NCI-H1048 (cell line): ENCODE measurements around the gene PRKG1.
"Not testable (repeated sequence)": the region's sequence is repeated elsewhere in the genome, so short reads cannot be mapped to it uniquely, and the experiment has no call there.

Experiments used
- DNase-seq: peaks from one replicate; lab custom pipeline; 2025; lab: John Stamatoyannopoulos, UW

The PRKG1 gene

DNA sequence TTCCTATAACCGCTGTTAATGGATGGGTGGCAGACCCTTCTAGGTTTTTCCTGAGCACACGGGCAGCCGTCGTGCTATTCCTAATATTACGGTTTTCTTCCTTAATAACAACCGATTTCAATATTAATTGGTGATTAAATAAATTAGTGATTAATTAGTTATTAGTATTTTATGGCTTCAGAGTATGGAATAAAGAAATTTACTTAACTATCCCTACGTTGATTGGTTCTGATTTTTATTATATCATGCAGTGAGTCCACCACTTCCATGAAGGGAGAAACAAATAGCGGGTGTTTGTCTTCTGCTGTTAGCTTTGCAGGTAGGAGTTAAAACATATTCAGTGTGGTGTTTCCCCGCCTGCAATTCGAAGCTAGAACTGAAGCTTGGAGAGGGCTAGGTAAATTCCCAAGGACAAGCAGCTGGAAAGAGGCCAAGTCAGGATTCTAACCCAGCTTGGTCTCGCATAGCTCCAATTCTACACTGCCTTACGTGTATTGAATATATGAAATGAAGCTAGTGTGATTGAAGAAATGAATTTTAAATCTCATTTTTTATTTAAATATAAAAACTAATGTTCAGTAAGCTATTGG is 626.0 kb downstream of the PRKG1 start:
- no peak for DNase-seq

DNA sequence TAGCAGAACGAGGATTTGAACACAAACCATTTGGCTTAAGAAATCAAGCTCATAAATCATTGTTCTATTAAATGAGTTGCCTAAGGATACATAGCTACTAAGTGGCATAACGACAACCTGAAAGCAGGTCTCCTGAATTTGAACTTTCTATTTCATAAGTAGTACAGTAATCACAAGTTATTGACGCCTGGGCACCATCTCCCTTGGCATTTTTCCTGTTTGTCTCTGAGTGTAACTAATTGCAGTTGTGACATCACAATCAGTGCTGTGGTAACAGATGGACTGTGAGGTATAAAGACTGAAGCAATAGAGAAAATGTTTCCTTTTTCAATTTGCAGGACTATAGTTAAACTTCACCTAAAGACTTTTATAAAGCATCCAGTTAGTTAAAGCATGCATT is 631.5 kb downstream of the PRKG1 start:
- DNase-seq, result no peak

- no peak for DNase-seq
These were observed 631.9 kb downstream of the PRKG1 start for GRCh38 chr10:51706225-51706624.

- DNase-seq, result no peak
These were observed 633.1 kb downstream of the PRKG1 start for GRCh38 chr10:51707392-51707791.

DNA sequence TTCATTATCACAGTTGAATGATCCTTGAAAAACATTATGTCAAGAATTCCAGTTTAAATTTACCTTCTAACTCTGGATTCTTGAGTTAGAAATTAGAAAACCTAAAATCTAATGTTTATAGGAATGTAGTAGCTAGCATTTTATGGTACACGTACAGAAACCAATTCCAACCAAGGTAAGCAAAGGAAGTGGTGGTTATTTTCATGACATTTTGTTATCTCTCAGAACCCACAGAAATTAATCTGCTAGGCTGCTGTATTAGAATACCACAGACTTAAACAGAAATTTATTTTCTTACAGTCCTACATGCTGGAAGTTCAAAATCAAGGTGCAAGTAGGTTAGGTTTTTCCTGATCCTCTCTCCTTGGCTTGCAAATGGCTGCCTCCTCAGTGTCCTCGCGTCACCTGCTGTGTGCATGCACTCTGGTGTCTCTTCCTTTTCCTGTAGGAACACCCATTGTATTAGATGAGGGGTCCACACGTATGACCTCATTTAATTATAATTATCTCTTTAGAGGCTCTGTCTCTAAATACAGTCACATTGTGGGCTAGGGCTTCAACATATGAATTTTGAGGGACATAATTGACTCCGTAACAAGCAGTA is 633.6 kb downstream of the PRKG1 start:
- no peak for DNase-seq

GRCh38 chr10:51708609-51709008 is 634.3 kb downstream of the PRKG1 start:
- no peak for DNase-seq

GRCh38 chr10:51709324-51709972 is 635.2 kb downstream of the PRKG1 start:
- DNase-seq, result no peak

GRCh38 chr10:51711519-51711891 is 637.2 kb downstream of the PRKG1 start:
- no peak for DNase-seq

GRCh38 chr10:51716981-51717380 is 642.7 kb downstream of the PRKG1 start:
- no peak for DNase-seq

GRCh38 chr10:51718804-51719291 is 644.6 kb downstream of the PRKG1 start:
- no peak for DNase-seq

DNA sequence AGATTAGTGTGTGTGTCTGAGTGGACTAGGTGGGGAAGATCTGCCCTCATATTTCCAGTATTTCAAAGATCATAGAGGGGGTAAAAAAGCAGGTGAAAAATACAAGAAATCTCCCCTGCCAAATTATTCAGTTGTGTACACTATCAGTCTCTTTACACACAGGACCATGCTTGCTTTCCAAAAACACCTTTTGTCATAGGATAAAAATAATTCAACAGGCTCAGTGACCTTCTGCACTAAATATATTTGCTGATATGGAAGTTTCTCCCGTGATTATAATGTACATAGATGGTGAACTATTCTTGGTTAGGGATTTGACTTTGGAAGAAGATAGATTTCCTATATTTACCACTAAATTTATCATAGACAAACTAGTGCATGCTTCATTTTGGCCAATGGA is 649.8 kb downstream of the PRKG1 start:
- DNase-seq, result no peak

- DNase-seq, result no peak
These were observed 655.7 kb downstream of the PRKG1 start for GRCh38 chr10:51729822-51730555.

DNA sequence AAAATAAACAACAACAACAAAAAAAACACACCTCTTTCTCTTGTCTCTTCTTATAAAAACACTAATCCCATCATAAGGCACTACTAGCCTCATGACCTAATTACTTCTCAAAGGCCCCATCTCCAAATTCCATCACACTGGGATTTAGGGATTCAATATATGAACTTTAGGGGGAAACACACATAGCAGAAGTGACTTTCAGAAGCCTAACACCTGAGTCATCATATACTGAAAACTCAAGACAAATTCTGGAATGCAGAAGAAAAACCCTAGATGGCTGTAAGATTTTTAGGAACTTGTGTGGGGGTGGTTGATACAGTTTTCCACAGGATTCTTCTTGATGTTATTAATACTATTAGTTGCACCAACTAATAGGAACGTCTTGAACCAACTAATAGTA is 658.8 kb downstream of the PRKG1 start:
- DNase-seq, result no peak

GRCh38 chr10:51743146-51743545 is 668.9 kb downstream of the PRKG1 start:
- no peak for DNase-seq

DNA sequence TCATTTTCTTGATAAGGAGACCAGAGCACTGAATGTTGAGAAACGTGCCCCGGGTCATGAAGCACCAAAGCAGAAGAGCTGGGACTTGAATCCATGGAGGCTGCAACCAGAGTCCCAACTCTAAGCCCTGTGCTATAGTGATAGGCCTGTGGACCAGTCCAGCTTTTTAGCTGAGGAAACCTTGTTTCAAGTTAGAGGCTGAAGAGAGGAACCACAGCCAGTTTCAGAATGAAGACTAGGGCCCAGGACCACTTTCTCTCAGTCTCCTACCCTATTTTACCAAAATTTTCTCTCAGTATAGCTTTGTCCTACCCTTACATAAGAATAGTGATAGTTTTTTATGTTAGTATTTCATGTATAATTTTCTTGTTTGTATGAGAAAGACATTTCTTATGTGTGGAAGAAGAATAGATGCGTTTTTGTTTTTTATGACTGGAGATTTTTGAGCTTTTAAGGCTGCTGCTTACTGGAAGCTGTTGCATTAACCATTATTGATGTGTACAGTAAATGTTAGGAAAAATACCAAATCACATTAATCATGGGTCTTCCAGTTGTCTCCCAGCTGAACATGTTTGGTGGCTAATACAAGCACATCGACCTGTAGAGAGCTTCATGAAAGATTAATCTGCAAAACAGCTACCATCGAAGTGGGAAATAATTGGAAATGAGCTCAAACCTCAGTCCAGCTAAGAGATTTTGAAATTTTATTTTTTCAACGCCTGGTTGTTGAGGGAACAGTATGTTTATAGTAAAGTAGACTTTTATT is 670.1 kb downstream of the PRKG1 start:
- DNase-seq, result no peak

- no peak for DNase-seq
These were observed 671.1 kb downstream of the PRKG1 start for GRCh38 chr10:51745397-51745796.

DNA sequence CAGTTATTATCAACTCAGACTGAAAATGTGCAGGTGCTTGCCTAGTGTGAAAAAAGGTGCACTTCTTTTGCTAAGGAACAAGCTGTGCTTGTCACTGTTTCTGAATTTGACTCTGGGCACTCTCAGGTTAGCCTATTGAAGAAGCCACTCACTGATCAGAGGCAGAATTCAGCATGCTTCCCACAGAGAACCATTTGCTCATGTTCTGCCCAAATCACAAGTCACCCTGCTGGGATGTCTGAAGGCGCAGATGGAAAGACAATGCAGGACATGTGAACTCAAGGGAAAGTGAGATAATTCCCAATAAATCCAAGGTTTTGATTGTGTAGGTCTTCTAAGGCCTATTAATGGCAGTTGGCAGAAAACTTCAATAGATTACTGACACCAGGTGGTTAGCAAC is 672.9 kb downstream of the PRKG1 start:
- DNase-seq, result no peak

DNA sequence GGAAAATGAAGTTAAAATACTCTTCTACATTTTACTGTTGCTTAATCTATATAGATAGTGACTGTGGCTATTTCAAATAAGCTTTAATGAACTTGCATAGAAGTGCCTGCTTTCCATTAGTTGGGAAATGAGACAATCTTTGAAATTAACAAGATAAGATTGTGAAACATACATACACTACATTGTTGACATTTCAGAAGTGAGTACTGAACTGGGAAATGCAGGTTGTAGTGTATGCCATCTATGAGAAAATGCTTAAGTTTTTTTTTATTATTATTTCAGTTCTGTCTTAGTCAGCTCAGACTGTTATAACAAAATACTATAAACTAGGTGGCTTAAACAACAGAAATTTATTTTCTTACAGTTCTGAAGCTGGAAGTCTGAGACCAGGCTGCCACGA is 674.7 kb downstream of the PRKG1 start:
- DNase-seq, result no peak

GRCh38 chr10:51758366-51758765 is 684.1 kb downstream of the PRKG1 start:
- DNase-seq, result no peak

DNA sequence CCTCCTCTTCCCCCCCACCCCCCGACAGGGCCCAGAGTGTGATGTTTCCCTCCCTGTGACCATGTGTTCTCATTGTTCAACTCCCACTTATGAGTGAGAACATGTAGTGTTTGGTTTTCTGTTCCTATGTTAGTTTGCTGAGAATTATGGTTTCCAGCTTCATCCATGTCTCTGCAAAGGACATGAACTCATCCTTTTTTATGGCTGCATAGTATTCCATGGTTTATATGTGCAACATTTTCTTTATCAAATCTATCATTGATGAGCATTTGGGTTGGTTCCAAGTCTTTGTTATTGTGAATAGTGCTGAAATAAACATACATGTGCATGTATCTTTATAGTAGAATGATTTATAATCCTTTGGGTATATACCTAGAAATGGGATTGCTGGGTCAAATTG is 684.6 kb downstream of the PRKG1 start:
- DNase-seq, result not testable (repeated sequence)

GRCh38 chr10:51759896-51760534 is 685.7 kb downstream of the PRKG1 start:
- DNase-seq, result no peak
